Left lung (tissue), 10 donors: ENCODE measurements around the gene GRM7. TPM values are rescaled to one million over a fixed set of nuclear protein-coding genes. Genes with fewer than 3 reads are reported as not detected.

ENCODE experiments used
- ATAC-seq: fragments of 200-7000 bp; cut with Tn5 transposase; one replicate; pipeline ENCODE4 v1.9.1; 2020; ENCODE audit warnings: moderate library complexity
- DNase-seq, 4 donors: peaks; one replicate each; pipeline ENCODE4 v3.0.0-alpha.2; 2013 to 2020
- H3K27ac ChIP-seq, 2 donors: fragments of 200-600 bp; sonication (generic) in 1 of 2; one replicate each; pipeline versions ENCODE4 v1.5.0 to v1.8.0; 2020 to 2021
- H3K27me3 ChIP-seq, 2 donors: fragments of 200-600 bp; sonication (generic) in 1 of 2; one replicate each; pipeline versions ENCODE4 v1.5.0 to v1.8.0; 2020 to 2021
- H3K36me3 ChIP-seq, 2 donors: fragments of 200-600 bp; sonication (generic) in 1 of 2; one replicate each; pipeline versions ENCODE4 v1.5.0 to v1.8.0; 2020 to 2021
- H3K4me1 ChIP-seq, 2 donors: fragments of 200-600 bp; one replicate each; pipeline ENCODE4 v1.8.0; 2021
- H3K4me3 ChIP-seq, 2 donors: fragments of 200-600 bp; sonication (generic) in 1 of 2; one replicate each; pipeline versions ENCODE4 v1.5.0 to v1.8.0; 2020 to 2021; ENCODE audit warnings: mild to moderate bottlenecking in 1 of 2
- H3K9me3 ChIP-seq, 2 donors: fragments of 200-600 bp; sonication (generic) in 1 of 2; one replicate each; pipeline versions ENCODE4 v1.5.0 to v1.8.0; 2020 to 2021
- CTCF ChIP-seq, 2 donors: fragments of 200-600 bp; sonication (generic) in 1 of 2; IDR thresholded peaks; one replicate each; pipeline versions ENCODE4 v1.5.0 to v1.8.0; 2021; ENCODE audit warnings: antibody characterized with exemption in 2 of 2
- intact Hi-C, 2 donors: fragments of 100-400 bp; cut with DNase I; formaldehyde crosslinking; loops; one replicate each; pipeline versions ENCODE4 v1.11.2 to v1.14.2; 2022
- polyA plus RNA-seq, 6 donors: library from polyadenylated mRNA; unstranded; fragments of 120-200 nt; gene quantifications; one replicate each; pipeline ENCODE4 v1.2.1, GENCODE V29; 2013; ENCODE audit not compliant: insufficient read length in 6 of 6
- total RNA-seq, 2 donors: library from RNA; stranded (reverse); fragmentation: NEBNext Ultra II Directional; extraction: Animal tissue kit (Norgen Biotek cat#: 25700); gene quantifications; one replicate each; pipeline ENCODE4 v1.2.1, GENCODE V29; 2021
- donor health status: DM: no; HTN: yes; CAD: no.
- donor health status: DM: no; HTN: no; CAD: no.

Gene GRM7
- total and polyA plus RNA-seq, 8 donors, result 0.04 to 0.72 (median 0.27) TPM

- H3K36me3 ChIP-seq, result no peaks in the 10 kb centered on the region
- DNase-seq (no peak), ATAC-seq (no peak)
- no peak overlapping the region for H3K4me3 ChIP-seq
- H3K9me3 ChIP-seq, result no peaks in the 10 kb centered on the region
- H3K27me3 ChIP-seq, result no peaks in the 10 kb centered on the region
- intact Hi-C loops, result no loop called here
- no peak overlapping the region for H3K27ac ChIP-seq
- H3K4me1 ChIP-seq, result no peaks in the 10 kb centered on the region
- TF ChIP-seq CTCF (IDR thresholded peaks at IDR 0.05), result no peak
Measured at GRCh38 chr3:7650466-7650865, 789.6 kb downstream of the GRM7 start.

DNA sequence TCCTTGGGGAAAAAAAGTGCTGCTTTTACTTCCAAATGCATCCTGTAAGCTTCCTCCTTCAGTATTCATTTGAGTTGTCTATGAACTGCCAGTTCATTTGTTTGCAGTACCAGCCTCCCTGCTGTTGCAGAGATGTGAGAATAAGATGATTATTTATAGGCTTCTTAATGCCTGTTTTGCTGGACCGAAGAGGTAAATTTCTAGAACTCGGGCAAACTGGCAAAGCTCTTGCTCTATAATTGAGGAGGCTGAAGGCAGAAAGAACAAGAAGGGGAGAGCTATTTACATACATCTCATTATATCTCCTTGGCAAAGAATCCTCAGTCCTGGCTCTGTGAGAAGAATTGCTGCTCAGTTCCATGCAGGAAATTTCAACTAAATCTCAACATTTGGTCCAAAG lies 790.4 kb downstream of the GRM7 start:
- Histone ChIP-seq H3K27ac (no peak overlapping the region), H3K4me1 (no peaks in the 10 kb centered on the region), H3K4me3 (no peak overlapping the region), H3K9me3 (no peaks in the 10 kb centered on the region), H3K27me3 (no peaks in the 10 kb centered on the region), H3K36me3 (no peaks in the 10 kb centered on the region)
- no peak for DNase-seq
- TF ChIP-seq CTCF (IDR thresholded peaks at IDR 0.05), result no peak
- no peak for ATAC-seq
- intact Hi-C loops, result no loop called here

- Histone ChIP-seq H3K36me3 (no peaks in the 10 kb centered on the region), H3K4me1 (peaks cover 0 to 8% of the 10 kb centered on the region in 2 donors), H3K27me3 (no peaks in the 10 kb centered on the region), H3K27ac (peak overlapping the region in 1 of 2 donors; percentile 34), H3K9me3 (no peaks in the 10 kb centered on the region), H3K4me3 (no peak overlapping the region)
- ATAC-seq, result peak; percentile 52
- intact Hi-C loops, result no loop called here
- no peak for DNase-seq
- TF ChIP-seq CTCF (IDR thresholded peaks at IDR 0.05), result no peak
Measured at GRCh38 chr3:7657214-7658112, 796.5 kb downstream of the GRM7 start.

GRCh38 chr3:7658294-7658693 lies 797.4 kb downstream of the GRM7 start:
- Histone ChIP-seq H3K4me3 (no peak overlapping the region), H3K9me3 (no peaks in the 10 kb centered on the region), H3K36me3 (no peaks in the 10 kb centered on the region), H3K4me1 (peaks cover 0 to 8% of the 10 kb centered on the region in 2 donors), H3K27me3 (no peaks in the 10 kb centered on the region), H3K27ac (no peak overlapping the region)
- intact Hi-C loops, result no loop called here
- no peak for ATAC-seq
- no peak for DNase-seq
- no peak for TF ChIP-seq CTCF (IDR thresholded peaks at IDR 0.05)

DNA sequence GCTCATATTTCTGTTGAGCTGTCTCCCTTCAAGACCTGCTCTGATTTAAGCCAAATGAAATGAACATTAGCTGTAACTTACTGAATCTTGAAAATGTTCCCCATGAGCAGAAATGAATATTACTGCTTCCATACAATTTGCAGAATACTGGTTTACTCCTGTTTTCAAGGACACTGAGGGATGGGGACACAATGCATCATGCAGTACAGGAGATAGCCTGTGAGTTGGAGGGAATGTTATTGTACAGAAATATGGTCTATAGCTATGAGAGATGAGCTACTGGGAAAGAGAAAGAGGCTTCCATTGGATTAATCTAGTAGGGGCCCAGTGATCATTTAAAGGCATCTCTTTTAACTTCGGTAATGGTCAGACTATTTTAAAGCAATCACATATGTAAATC lies 798.2 kb downstream of the GRM7 start:
- intact Hi-C loops, result no loop called here
- no peaks in the 10 kb centered on the region for H3K9me3 ChIP-seq

More for the DNA sequence above, 798.2 kb downstream of the GRM7 start:
- DNase-seq (no peak), ATAC-seq (no peak)
- peaks cover 0 to 8% of the 10 kb centered on the region in 2 donors for H3K4me1 ChIP-seq
- no peak for TF ChIP-seq CTCF (IDR thresholded peaks at IDR 0.05)
- H3K27me3 ChIP-seq, result no peaks in the 10 kb centered on the region
- no peaks in the 10 kb centered on the region for H3K36me3 ChIP-seq
- H3K4me3 ChIP-seq, result no peak overlapping the region
- H3K27ac ChIP-seq, result no peak overlapping the region
